Kasumi-1 (cell line): ENCODE measurements around the gene REEP1.
"Not testable (repeated sequence)": the region's sequence is repeated elsewhere in the genome, so short reads cannot be mapped to it uniquely, and the experiment has no call there.

ENCODE experiments used
- DNase-seq, 2 experiments: peaks; one replicate each; lab custom pipeline; 2025; lab: John Stamatoyannopoulos, UW

The REEP1 gene

GRCh38 chr2:86345783-86346370, 8.5 kb upstream of the REEP1 start:
- not testable (repeated sequence) for DNase-seq

DNA sequence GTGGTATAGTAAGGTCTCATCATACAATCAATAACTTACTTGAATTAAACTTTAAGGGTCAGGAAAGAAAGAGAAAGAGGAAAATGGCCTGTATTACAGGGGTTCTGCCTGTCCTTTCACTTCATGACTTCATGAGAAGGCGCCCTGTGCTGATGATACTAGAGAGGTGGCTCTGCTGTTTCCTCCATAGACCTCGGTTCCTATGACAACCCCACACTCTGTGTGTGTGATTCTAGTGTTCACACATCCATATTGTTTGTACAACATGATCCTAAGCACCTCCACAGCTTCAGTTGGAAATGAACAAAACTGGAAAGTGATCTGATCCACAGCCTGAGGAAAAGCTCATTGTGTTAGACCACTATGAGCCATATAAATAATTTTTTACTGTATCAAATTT, 7.0 kb upstream of the REEP1 start:
- no peak for DNase-seq

GRCh38 chr2:86342488-86342887, 5.1 kb upstream of the REEP1 start:
- DNase-seq: no peak

DNA sequence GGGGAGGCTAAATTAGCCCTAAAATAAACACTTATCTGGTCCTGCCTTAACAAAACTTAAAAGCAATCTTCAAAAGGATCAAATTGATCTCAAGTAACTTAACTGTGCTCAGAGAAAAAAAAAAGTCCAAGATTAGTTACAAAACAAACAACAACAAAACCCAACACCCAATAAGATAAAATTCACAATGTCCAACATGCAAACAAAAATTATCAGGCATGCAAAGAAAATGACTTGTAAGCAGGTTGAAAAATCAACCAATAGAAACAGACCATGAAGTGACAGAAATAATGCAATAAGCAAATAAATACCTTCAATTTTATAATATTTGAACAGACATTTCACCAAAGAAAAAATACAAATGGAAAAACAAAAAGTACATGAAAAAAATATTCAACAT, 4.0 kb upstream of the REEP1 start:
- no peak for DNase-seq

DNA sequence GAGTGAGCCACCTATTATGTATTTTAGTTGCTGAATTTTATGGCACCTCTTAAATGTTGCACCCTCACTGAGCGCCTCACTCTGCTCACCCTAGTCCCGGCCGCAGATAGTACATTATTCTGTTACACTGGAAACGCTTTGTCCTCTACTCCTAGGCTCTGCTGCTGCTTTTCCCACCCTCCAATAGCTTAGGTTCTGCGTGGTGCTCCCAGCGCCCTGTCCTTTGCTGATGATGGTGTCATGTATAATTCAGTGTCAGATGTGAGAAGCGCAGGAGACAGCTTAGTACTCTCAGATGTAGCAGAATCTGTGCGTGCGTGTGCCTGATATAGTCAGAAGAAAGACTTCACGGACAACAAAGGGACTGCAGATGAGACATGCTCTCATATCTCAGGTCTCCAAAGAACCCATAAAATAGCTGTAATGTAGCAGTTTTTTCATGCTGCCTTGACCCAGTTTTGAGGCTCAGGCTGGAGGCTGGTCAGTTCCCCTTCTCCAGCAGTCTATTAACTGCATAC, 1.4 kb upstream of the REEP1 start:
- DNase-seq: no peak

DNA sequence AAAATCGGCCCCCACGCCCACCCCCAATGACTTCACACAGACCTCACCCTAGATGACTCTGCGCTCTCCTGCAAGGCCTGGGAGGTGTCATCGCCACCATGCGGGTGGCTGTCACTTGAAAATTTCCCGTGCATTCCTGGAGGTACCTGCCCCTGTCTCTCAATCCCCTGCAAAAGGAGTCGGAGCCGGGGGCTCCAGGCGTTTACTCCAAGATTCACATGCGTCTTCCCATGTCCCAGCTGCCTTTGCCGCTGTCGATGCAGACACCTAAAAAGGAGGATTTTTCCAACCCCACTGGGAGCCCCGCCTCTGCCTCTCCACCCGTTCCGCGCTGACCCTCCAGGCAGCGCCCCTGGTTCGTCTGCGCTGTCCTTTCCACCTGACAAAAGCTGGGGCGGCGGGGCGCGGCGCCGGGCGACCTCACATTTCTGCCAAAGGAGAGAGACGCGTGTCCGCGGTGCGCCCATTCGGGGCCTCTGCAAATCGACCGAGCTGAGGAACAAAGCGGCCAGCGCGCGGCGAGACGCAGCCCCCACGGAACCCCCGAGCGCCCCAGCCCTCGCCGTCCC, 667 bp downstream of the REEP1 start:
- DNase-seq: no peak

DNA sequence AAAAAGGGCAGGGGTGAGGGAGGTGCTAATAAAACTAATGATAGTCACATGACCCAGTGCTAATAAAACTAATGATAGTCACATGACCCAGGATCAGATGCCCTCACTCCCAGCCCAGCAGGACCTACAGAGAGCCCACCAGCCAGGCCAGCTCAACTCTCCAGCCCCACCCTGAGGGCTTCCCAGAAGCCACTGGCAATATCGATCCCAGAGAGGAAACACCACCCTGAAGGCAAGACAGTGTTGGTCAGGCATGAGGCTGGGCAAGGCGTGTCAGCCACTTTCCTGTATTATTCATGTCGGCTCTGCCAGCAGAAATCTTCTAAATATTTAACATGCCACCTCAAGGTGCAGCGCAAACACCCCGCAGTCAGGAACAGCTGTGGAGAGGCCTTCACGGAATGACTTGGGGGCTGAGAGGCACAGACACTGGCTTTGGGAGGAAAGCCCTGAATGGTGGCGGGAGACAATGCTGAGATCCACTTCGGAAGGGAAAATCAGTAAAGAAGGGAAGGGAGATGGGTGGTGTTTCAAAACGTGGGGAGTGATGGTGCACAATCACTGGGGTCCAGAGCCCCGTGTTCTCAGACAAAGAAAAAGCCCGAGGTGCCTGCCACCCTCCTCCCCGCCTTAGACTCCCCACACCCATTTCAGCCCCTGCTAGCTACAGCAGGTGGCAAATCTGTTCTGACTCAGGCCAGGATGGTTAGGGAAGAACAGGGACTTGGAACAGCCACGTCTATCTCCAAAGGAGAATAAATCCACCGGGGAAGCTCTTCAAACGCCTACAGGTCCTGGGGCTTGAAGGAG, 1.4 kb downstream of the REEP1 start:
- no peak for DNase-seq

DNA sequence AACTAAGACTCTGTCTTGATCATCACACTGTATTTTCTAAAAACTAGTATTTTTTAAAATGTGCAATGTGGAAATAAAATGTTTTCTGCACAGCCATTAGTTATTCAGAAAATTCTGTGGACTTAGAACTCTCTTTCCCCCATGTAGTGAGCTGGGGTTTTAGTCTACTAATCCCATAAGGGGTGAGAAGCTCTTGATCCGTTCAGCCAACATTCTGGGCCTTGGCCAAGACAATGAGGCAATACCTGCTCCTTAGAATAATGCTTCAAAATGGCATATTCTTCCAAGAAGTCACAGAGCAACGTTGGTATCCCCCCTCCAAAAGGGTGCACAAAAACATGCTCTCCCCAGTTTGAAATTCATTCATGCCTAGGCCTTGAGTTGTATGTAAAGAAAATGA, 4.0 kb downstream of the REEP1 start:
- no peak for DNase-seq

DNA sequence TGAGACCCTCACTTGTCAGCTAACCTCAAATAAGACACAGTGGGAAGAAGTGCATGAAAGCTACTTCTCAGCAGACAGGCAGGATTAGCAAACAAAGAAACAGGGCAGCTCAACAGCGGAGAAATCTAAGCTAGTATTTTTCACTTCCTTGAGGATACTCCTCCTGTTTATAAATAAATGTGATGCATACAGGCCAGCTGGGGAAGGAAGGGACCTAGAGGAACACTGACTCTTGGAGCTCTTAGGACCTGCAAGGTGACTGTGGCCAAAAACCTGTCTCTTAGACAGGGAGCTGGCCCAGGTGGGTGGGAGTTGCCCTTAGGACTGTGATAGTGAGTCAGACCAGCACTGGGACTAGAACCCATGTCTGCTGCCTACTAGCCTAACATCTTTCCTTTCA, 4.8 kb downstream of the REEP1 start:
- DNase-seq: no peak

DNA sequence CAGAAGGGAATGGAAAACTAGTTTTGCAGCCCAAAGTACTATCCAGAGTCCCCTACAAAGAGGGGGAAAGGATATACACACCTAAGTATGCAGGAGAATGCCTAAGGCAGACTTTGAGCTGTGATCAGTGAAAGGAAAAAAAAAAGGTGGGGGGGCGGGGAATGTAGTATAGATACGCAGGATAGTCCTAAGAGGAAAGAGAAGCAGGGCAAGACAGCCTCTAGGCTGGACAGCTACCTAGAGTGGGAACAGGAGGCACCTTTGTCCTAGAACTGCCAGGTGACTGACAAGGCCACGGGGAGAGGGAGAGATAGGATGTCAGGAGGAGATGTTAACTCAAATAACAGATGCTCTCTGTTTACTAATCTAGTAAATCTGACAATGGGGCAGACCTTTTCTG, 6.0 kb downstream of the REEP1 start:
- no peak for DNase-seq

- DNase-seq: no peak
Observed at GRCh38 chr2:86330001-86330400, 7.4 kb downstream of the REEP1 start.

- DNase-seq: no peak
Observed at GRCh38 chr2:86323273-86324021, 14.0 kb downstream of the REEP1 start.

- no peak for DNase-seq
Observed at GRCh38 chr2:86319700-86320580, 17.5 kb downstream of the REEP1 start.

DNA sequence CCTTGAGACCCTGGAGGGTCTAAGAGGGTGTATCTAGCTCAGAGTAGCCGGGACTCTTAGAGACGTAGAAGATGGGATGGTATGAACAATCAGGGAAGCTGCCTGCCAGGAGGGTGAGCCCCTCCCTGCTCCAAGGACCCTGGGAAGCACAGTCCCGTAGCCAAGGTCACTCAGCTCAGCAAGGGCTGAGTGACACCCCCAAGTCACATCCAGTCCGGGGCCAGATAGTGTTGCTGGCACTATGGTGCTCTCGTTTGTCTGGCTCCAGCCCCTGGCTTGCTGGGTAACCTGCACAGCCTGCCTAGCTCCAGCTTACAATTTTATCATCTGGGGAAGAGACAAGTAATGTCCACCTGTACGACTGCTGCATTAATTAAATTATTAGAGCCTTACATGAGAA, 22.3 kb downstream of the REEP1 start:
- no peak for DNase-seq

- DNase-seq: no peak
Observed at GRCh38 chr2:86314125-86314524, 23.3 kb downstream of the REEP1 start.

- DNase-seq: no peak
Observed at GRCh38 chr2:86313341-86313740, 24.1 kb downstream of the REEP1 start.

GRCh38 chr2:86311879-86312278, 25.5 kb downstream of the REEP1 start:
- no peak for DNase-seq

DNA sequence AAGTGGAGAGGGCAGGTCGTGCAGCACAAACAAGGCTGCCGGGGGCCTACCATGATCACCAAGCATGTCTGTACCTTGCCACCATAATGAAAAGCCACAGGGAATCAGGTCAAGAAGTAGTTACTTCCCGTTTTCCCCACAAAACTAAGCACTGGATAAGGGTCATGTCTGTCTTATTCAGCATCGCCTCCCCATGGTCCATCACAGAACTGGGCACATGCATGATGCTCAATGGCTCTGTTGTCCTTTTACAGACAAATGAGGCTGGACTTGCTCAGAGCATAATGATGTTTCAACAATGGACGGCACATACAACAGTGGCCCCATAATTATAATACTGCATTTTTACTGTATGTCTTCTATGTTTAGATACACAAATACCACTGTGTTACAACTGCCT, 27.5 kb downstream of the REEP1 start:
- DNase-seq: no peak

DNA sequence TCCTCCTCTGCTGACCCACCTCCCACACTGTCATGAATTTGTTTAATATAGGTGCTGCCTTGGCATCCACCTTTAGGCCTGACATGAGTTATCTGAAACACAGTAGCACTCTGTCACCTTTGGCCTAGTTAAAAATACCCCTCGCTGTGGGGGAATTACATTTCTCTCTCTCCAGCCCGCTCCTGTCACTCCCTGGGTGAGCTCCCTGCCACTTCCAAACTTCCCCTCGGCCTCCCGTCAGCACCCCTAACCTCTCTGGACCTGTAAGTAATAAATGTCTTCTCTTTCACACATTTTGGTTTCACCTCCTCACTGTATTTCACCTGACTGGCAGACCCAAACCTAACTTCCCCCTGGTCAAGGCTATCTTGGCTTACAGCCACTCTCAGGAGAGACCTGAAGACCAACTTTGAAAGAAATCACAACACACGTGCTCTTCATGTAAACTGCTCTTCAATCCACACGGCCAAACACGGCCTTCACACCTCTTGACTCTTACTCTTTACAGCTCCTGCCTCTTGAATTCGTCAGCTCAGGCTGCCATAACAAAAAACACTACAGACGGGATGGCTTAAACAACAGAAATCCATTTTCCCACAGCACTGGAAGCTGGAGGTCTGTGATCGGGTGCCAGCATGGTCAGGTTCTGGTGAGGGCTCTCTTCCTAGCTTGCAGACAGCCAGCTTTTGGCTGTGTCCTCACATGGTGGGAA, 28.3 kb downstream of the REEP1 start:
- DNase-seq: no peak

DNA sequence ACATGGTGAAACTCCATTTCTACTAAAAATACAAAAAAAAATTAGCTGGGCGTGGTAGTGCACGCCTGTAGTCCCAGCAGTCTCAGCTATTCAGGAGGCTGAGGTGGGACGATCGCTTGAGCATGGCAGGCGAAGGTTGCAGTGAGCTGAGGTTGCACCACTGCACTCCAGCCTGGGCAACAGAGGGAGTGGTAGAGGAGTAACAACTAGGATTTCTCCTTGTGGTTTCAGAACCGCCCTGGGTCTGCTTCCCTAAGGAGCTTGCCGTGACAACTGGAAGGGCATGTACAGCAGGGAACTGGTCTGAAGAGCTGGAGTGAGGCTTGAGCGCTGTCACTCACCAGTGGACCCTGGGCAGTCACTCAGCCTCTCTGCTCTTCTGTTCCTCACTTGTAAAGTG, 29.1 kb downstream of the REEP1 start:
- DNase-seq: no peak

GRCh38 chr2:86307431-86307830, 30.0 kb downstream of the REEP1 start:
- no peak for DNase-seq
